K562 (cell line): ENCODE measurements around the gene TCP11. TPM values are rescaled to one million over a fixed set of nuclear protein-coding genes. Genes with fewer than 3 reads are reported as not detected.

Experiments
- BCOR ChIP-seq: fragments of 450-650 bp; IDR thresholded peaks from 2 replicates; pipeline ENCODE4 v1.6.1; 2016
- CBFA2T2 ChIP-seq: fragments of 450-650 bp; conservative IDR thresholded peaks from 2 replicates; pipeline ENCODE4 v1.6.1; 2017; ENCODE audit warnings: mild to moderate bottlenecking
- CREB5 ChIP-seq: fragments of 250-450 bp; sonication (Bioruptor Pico); IDR thresholded peaks from 2 replicates; pipeline ENCODE4 v1.5.0; 2020; ENCODE audit warnings: mild to moderate bottlenecking
- E2F6 ChIP-seq, 2 experiments: IDR thresholded peaks; 2 replicates each; pipeline ENCODE4 v1.6.1; 2011; ENCODE audit warnings: borderline replicate concordance in 1 of 2, control low read depth in 1 of 2, low read depth in 1 of 2, low read length in 1 of 2, mild to moderate bottlenecking in 1 of 2, mixed read lengths in 1 of 2, moderate library complexity in 1 of 2; ENCODE audit not compliant: insufficient read depth in 1 of 2, insufficient read length in 1 of 2, poor library complexity in 1 of 2, severe bottlenecking in 1 of 2; ENCODE audit errors: extremely low read depth in 1 of 2
- FOS ChIP-seq: IDR thresholded peaks from 3 replicates; pipeline ENCODE4 v1.6.1; 2011; ENCODE audit not compliant: insufficient read length; ENCODE audit errors: extremely low read depth
- HDGF ChIP-seq: fragments of 450-650 bp; IDR thresholded peaks from 2 replicates; pipeline ENCODE4 v1.6.1; 2016
- KLF1 ChIP-seq: fragments of 450-650 bp; IDR thresholded peaks from 2 replicates; pipeline ENCODE4 v1.6.1; 2016; ENCODE audit warnings: missing genetic modification characterization, missing compliant biosample characterization
- PHTF2 ChIP-seq: fragments of 250-450 bp; sonication (Bioruptor Pico); IDR thresholded peaks from 2 replicates; pipeline ENCODE4 v1.5.0; 2021; ENCODE audit warnings: mild to moderate bottlenecking
- RAD51 ChIP-seq: fragments of 450-650 bp; IDR thresholded peaks from 2 replicates; pipeline ENCODE4 v1.7.1; 2016; ENCODE audit warnings: low read depth, mild to moderate bottlenecking, borderline replicate concordance
- TBL1XR1 ChIP-seq, 2 experiments: IDR thresholded peaks; 2 replicates each; pipeline ENCODE4 v1.6.1; 2012; ENCODE audit warnings: improper control_type of control experiment in 2 of 2, low read length in 2 of 2, mild to moderate bottlenecking in 1 of 2
- TFAP4 ChIP-seq: sonication (generic); formaldehyde crosslinking; IDR thresholded peaks from 2 replicates; pipeline ENCODE4 v1.8.0; 2022; ENCODE audit warnings: missing genetic modification reagents, mild to moderate bottlenecking, moderate library complexity, borderline replicate concordance
- TFE3 ChIP-seq: fragments of 450-650 bp; formaldehyde crosslinking; IDR thresholded peaks from 2 replicates; pipeline ENCODE4 v1.4.0; 2020; ENCODE audit warnings: mild to moderate bottlenecking, mixed read lengths
- TOE1 ChIP-seq, 2 experiments: fragments of 450-650 bp in 1 of 2; sonication (generic) in 1 of 2; formaldehyde crosslinking in 1 of 2; IDR thresholded peaks; 2 replicates each; pipeline versions ENCODE4 v1.7.1 to v1.8.0; 2016 to 2022; ENCODE audit warnings: borderline replicate concordance in 2 of 2, mild to moderate bottlenecking in 2 of 2, antibody characterized with exemption in 1 of 2, inconsistent platforms in 1 of 2, low read depth in 1 of 2, missing genetic modification reagents in 1 of 2, moderate library complexity in 1 of 2
- ZNF121 ChIP-seq: sonication (generic); formaldehyde crosslinking; conservative IDR thresholded peaks from 2 replicates; pipeline ENCODE4 v1.8.0; 2022; ENCODE audit warnings: missing genetic modification reagents
- ZNF444 ChIP-seq: fragments of 250-450 bp; sonication (Bioruptor Pico); IDR thresholded peaks from 2 replicates; pipeline ENCODE4 v1.4.0; 2020; ENCODE audit warnings: mild to moderate bottlenecking, moderate library complexity
- polyA plus RNA-seq, 8 experiments: library from polyadenylated mRNA; depleted of rRNA in 4 of 8; stranded (reverse) in 5 of 8; unstranded in 3 of 8; fragments of >200 nt; fragmentation: Nextera tagmentation in 2 of 8; fragmentation: Illumina TruSeq in 1 of 8; extraction: Ambion mirVana in 2 of 8; extraction: Trizol in 1 of 8; gene quantifications; 2 replicates each; pipeline versions ENCODE4 v1.2.1 to v1.2.3, GENCODE V29; 2011 to 2014; ENCODE audit warnings: inconsistent platforms in 1 of 8, missing spikeins in 1 of 8
- total RNA-seq, 7 experiments: library from RNA; depleted of rRNA in 6 of 7; stranded (reverse); fragments of >200 nt in 6 of 7; fragmentation: Illumina TruSeq in 2 of 7; extraction: Trizol in 2 of 7; gene quantifications; 2 replicates each; pipeline versions ENCODE4 v1.2.1 to v1.2.3, GENCODE V29; 2011 to 2021; ENCODE audit warnings: low replicate concordance in 1 of 7
- TF ChIP-seq, protein P1 (sequence below): fragments of 450-650 bp; IDR thresholded peaks from 2 replicates; pipeline ENCODE4 v1.6.1; 2017; ENCODE audit warnings: antibody characterized with exemption, mild to moderate bottlenecking

The TCP11 gene
- total and polyA plus RNA-seq, 9 of the 15 experiments (the other 6 are each of a cell fraction or from before 2014, with no cell fraction given), result not detected

GRCh38 chr6:35149891-35150566 is 8.9 kb upstream of the TCP11 start (continued):
- TF ChIP-seq E2F6 (IDR thresholded peaks at IDR 0.05; ENCODE audit: borderline replicate concordance in 1 of 2, extremely low read depth in 1 of 2, insufficient read depth in 1 of 2, insufficient read length in 1 of 2, low read depth in 1 of 2, low read length in 1 of 2, poor library complexity in 1 of 2, severe bottlenecking in 1 of 2) (peak in 1 of 2 experiments; percentile 36), PHTF2 (CRISPR knock-in tag) (no peak), TBL1XR1 (IDR thresholded peaks at IDR 0.05; ENCODE audit: low read length in 2 of 2) (no peak), TFE3 (peak; percentile 86), FOS (peak; percentile 63), ZNF444 (CRISPR knock-in tag) (no peak), TOE1 (IDR thresholded peaks at IDR 0.05; ENCODE audit: borderline replicate concordance) (peak; percentile 91), TOE1 (CRISPR knock-in tag; IDR thresholded peaks at IDR 0.05; ENCODE audit: borderline replicate concordance, low read depth) (no peak), HDGF (no peak), CBFA2T2 (peak; percentile 49), BCOR (no peak), TFAP4 (peak; percentile 59; the same call in 1 of the 2 replicates), ZNF121 (CRISPR knock-in tag) (no peak), RAD51 (peak; percentile 90), KLF1 (tag) (peak; percentile 53; the same call in 1 of the 2 replicates), CREB5 (CRISPR knock-in tag) (no peak)
- TF ChIP-seq, protein P1, sequence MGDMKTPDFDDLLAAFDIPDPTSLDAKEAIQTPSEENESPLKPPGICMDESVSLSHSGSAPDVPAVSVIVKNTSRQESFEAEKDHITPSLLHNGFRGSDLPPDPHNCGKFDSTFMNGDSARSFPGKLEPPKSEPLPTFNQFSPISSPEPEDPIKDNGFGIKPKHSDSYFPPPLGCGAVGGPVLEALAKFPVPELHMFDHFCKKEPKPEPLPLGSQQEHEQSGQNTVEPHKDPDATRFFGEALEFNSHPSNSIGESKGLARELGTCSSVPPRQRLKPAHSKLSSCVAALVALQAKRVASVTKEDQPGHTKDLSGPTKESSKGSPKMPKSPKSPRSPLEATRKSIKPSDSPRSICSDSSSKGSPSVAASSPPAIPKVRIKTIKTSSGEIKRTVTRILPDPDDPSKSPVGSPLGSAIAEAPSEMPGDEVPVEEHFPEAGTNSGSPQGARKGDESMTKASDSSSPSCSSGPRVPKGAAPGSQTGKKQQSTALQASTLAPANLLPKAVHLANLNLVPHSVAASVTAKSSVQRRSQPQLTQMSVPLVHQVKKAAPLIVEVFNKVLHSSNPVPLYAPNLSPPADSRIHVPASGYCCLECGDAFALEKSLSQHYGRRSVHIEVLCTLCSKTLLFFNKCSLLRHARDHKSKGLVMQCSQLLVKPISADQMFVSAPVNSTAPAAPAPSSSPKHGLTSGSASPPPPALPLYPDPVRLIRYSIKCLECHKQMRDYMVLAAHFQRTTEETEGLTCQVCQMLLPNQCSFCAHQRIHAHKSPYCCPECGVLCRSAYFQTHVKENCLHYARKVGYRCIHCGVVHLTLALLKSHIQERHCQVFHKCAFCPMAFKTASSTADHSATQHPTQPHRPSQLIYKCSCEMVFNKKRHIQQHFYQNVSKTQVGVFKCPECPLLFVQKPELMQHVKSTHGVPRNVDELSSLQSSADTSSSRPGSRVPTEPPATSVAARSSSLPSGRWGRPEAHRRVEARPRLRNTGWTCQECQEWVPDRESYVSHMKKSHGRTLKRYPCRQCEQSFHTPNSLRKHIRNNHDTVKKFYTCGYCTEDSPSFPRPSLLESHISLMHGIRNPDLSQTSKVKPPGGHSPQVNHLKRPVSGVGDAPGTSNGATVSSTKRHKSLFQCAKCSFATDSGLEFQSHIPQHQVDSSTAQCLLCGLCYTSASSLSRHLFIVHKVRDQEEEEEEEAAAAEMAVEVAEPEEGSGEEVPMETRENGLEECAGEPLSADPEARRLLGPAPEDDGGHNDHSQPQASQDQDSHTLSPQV, result no peak
